Osteocyte (in vitro differentiated cells): ENCODE measurements around the gene RIMBP2. TPM values are rescaled to one million over a fixed set of nuclear protein-coding genes. Genes with fewer than 3 reads are reported as not detected.

Source experiments
- DNase-seq: peaks from one replicate; pipeline ENCODE4 v3.0.0; 2021; ENCODE audit warnings: mixed read lengths; ENCODE audit not compliant: unreplicated experiment; ENCODE audit errors: extremely low spot score
- H3K27ac Mint-ChIP-seq: one replicate; pipeline ENCODE4 v1.8.0; 2021; ENCODE audit warnings: mild to moderate bottlenecking, mixed read lengths; ENCODE audit not compliant: unreplicated experiment
- H3K27me3 Mint-ChIP-seq: one replicate; pipeline ENCODE4 v1.8.0; 2021; ENCODE audit warnings: mixed read lengths; ENCODE audit not compliant: unreplicated experiment
- H3K36me3 Mint-ChIP-seq: one replicate; pipeline ENCODE4 v1.8.0; 2021; ENCODE audit warnings: mixed read lengths; ENCODE audit not compliant: unreplicated experiment
- H3K4me1 Mint-ChIP-seq: one replicate; pipeline ENCODE4 v1.8.0; 2021; ENCODE audit warnings: mixed read lengths; ENCODE audit not compliant: unreplicated experiment
- H3K4me3 Mint-ChIP-seq: one replicate; pipeline ENCODE4 v1.8.0; 2021; ENCODE audit warnings: mild to moderate bottlenecking, moderate library complexity, mixed read lengths; ENCODE audit not compliant: unreplicated experiment
- H3K9me3 Mint-ChIP-seq: one replicate; pipeline ENCODE4 v1.8.0; 2021; ENCODE audit warnings: mixed read lengths; ENCODE audit not compliant: unreplicated experiment
- CTCF ChIP-seq: fragments of 200-600 bp; sonication (generic); IDR thresholded peaks from 2 replicates; pipeline ENCODE4 v1.5.0; 2021; ENCODE audit warnings: antibody characterized with exemption, mild to moderate bottlenecking, moderate library complexity
- long read RNA-seq: library from polyadenylated mRNA; unstranded; transcript quantifications from one replicate; pipeline ENCODE4 v2.0.0, GENCODE V29; 2021
- total RNA-seq: library from RNA; stranded (reverse); gene quantifications from 2 replicates; pipeline ENCODE4 v1.2.1, GENCODE V29; 2021

RIMBP2 gene
- 0.13 TPM in 1 of 2 replicates, not detected in the other for total RNA-seq
- long read RNA-seq, result 0 reads

GRCh38 chr12:130715998-130716968 is at the start of gene RIMBP2:
Gene RIMBP2, minus strand, starts transcription at chr12:130716299. Its CDS starts 237,286 bp downstream, at chr12:130479013.
- Mint-ChIP-seq H3K4me1 (peaks cover 15% of the 10 kb centered on the region), H3K27ac (no peak within 1 kb of the TSS), H3K4me3 (peak within 1 kb of the TSS; percentile 73), H3K36me3 (no peaks in the 10 kb centered on the region), H3K9me3 (no peaks in the 10 kb centered on the region), H3K27me3 (peaks cover 44% of the 10 kb centered on the region)
- TF ChIP-seq CTCF, result no peak
- no peak for DNase-seq

GRCh38 chr12:130765186-130765659 is 49.1 kb upstream of the RIMBP2 start:
- no peaks in the 10 kb centered on the region for H3K9me3 Mint-ChIP-seq
- no peak for DNase-seq
- H3K27me3 Mint-ChIP-seq, result peaks cover 3% of the 10 kb centered on the region
- H3K36me3 Mint-ChIP-seq, result no peaks in the 10 kb centered on the region
- H3K27ac Mint-ChIP-seq, result no peak overlapping the region
- no peak overlapping the region for H3K4me3 Mint-ChIP-seq
- H3K4me1 Mint-ChIP-seq, result no peaks in the 10 kb centered on the region
- TF ChIP-seq CTCF, result no peak

GRCh38 chr12:130764475-130765185 is 48.5 kb upstream of the RIMBP2 start:
- no peak for TF ChIP-seq CTCF
- no peak overlapping the region for H3K4me3 Mint-ChIP-seq
- no peaks in the 10 kb centered on the region for H3K36me3 Mint-ChIP-seq
- no peaks in the 10 kb centered on the region for H3K9me3 Mint-ChIP-seq
- H3K27me3 Mint-ChIP-seq, result peaks cover 3% of the 10 kb centered on the region
- DNase-seq, result no peak
- no peak overlapping the region for H3K27ac Mint-ChIP-seq
- H3K4me1 Mint-ChIP-seq, result no peaks in the 10 kb centered on the region

- no peak for DNase-seq
- no peaks in the 10 kb centered on the region for H3K9me3 Mint-ChIP-seq
- TF ChIP-seq CTCF, result no peak
- H3K4me1 Mint-ChIP-seq, result no peaks in the 10 kb centered on the region
- H3K27ac Mint-ChIP-seq, result no peak overlapping the region
- no peaks in the 10 kb centered on the region for H3K36me3 Mint-ChIP-seq
- H3K4me3 Mint-ChIP-seq, result no peak overlapping the region
- H3K27me3 Mint-ChIP-seq, result peaks cover 3% of the 10 kb centered on the region
These were observed 48.0 kb upstream of the RIMBP2 start for GRCh38 chr12:130764073-130764472.

GRCh38 chr12:130762319-130762675 is 46.2 kb upstream of the RIMBP2 start:
- H3K36me3 Mint-ChIP-seq, result no peaks in the 10 kb centered on the region
- no peaks in the 10 kb centered on the region for H3K9me3 Mint-ChIP-seq
- H3K27ac Mint-ChIP-seq, result no peak overlapping the region
- H3K4me1 Mint-ChIP-seq, result no peaks in the 10 kb centered on the region
- TF ChIP-seq CTCF, result no peak
- DNase-seq, result no peak
- no peak overlapping the region for H3K4me3 Mint-ChIP-seq
- H3K27me3 Mint-ChIP-seq, result no peaks in the 10 kb centered on the region
